K562 (cell line): ENCODE data around the gene LRRC37A3. TPM values are rescaled to one million over a fixed set of nuclear protein-coding genes. Genes with fewer than 3 reads are reported as not detected.

Experiments
- CBFA2T2 ChIP-seq: fragments of 450-650 bp; conservative IDR thresholded peaks from 2 replicates; pipeline ENCODE4 v1.6.1; 2017; ENCODE audit warnings: mild to moderate bottlenecking
- CHD2 ChIP-seq: IDR thresholded peaks from 2 replicates; pipeline ENCODE4 v1.6.1; 2011; ENCODE audit warnings: low read depth, low read length
- CHD4 ChIP-seq: fragments of 200-600 bp; sonication (generic); IDR thresholded peaks from 3 replicates; pipeline ENCODE4 v1.6.1; 2012; ENCODE audit warnings: low read depth, mild to moderate bottlenecking, mixed read lengths, low read length, inconsistent platforms; ENCODE audit not compliant: insufficient read depth, insufficient replicate concordance, poor library complexity, severe bottlenecking
- ETV5 ChIP-seq: sonication (generic); formaldehyde crosslinking; IDR thresholded peaks from 2 replicates; pipeline ENCODE4 v1.4.0; 2020; ENCODE audit warnings: low read depth, mild to moderate bottlenecking, missing genetic modification reagents
- GTF2B ChIP-seq: IDR thresholded peaks from 2 replicates; pipeline ENCODE4 v1.6.1; 2011; ENCODE audit not compliant: insufficient read length; ENCODE audit errors: extremely low read depth
- JUNB ChIP-seq: fragments of 450-650 bp; formaldehyde crosslinking; conservative IDR thresholded peaks from 2 replicates; pipeline ENCODE4 v1.4.0; 2020; ENCODE audit warnings: mild to moderate bottlenecking
- MCM3 ChIP-seq: fragments of 450-650 bp; IDR thresholded peaks from 2 replicates; pipeline ENCODE4 v1.6.1; 2016
- MECOM ChIP-seq: fragments of 250-450 bp; sonication (Bioruptor Pico); IDR thresholded peaks from 2 replicates; pipeline ENCODE4 v1.8.0; 2022; ENCODE audit warnings: inconsistent platforms
- MTA3 ChIP-seq: fragments of 450-650 bp; formaldehyde crosslinking; IDR thresholded peaks from 2 replicates; pipeline ENCODE4 v1.6.1; 2017; ENCODE audit warnings: mild to moderate bottlenecking, borderline replicate concordance
- NFRKB ChIP-seq: fragments of 450-650 bp; IDR thresholded peaks from 2 replicates; pipeline ENCODE4 v1.6.1; 2016; ENCODE audit warnings: low read depth
- NR4A1 ChIP-seq, 2 experiments: fragments of 250-450 bp in 1 of 2; fragments of 450-650 bp in 1 of 2; sonication (Bioruptor Pico) in 1 of 2; IDR thresholded peaks; 2 replicates each; pipeline versions ENCODE4 v1.4.0 to v1.6.1; 2016 to 2020; ENCODE audit warnings: mild to moderate bottlenecking in 2 of 2, missing compliant biosample characterization in 1 of 2, missing genetic modification characterization in 1 of 2, moderate library complexity in 1 of 2
- SIN3A ChIP-seq, 2 experiments: fragments of 150-350 bp in 1 of 2; IDR thresholded peaks; 2 replicates each; pipeline ENCODE4 v1.6.1; 2011 to 2016; ENCODE audit warnings: borderline replicate concordance in 2 of 2, low read depth in 2 of 2, low read length in 2 of 2, mild to moderate bottlenecking in 2 of 2, moderate library complexity in 2 of 2; ENCODE audit not compliant: control insufficient read depth in 1 of 2
- SPI1 ChIP-seq: IDR thresholded peaks from 2 replicates; pipeline ENCODE4 v1.6.1; 2011; ENCODE audit warnings: low read depth, low read length, control low read depth, borderline replicate concordance
- SRSF7 ChIP-seq: fragments of 200-400 bp; formaldehyde crosslinking; optimal IDR thresholded peaks from 2 replicates; pipeline ENCODE3; 2017; ENCODE audit warnings: mild to moderate bottlenecking, low read depth, low read length
- TARDBP ChIP-seq: fragments of 450-650 bp; IDR thresholded peaks from 2 replicates; pipeline ENCODE4 v1.6.1; 2016
- TBP ChIP-seq: optimal IDR thresholded peaks from 2 replicates; pipeline ENCODE3; 2011; ENCODE audit warnings: low read depth, low read length, improper control_type of control experiment
- TRIM24 ChIP-seq, 2 experiments: fragments of 450-650 bp; IDR thresholded peaks; 2 replicates each; pipeline ENCODE4 v1.6.1; 2016
- TRIM28 ChIP-seq: fragments of 450-650 bp; IDR thresholded peaks from 2 replicates; pipeline ENCODE4 v1.6.1; 2017
- ZC3H8 ChIP-seq: fragments of 450-650 bp; IDR thresholded peaks from 2 replicates; pipeline ENCODE4 v1.6.1; 2017
- ZNF197 ChIP-seq: fragments of 200-800 bp; sonication (Bioruptor generic); IDR thresholded peaks from 2 replicates; pipeline ENCODE4 v1.6.1; 2016; ENCODE audit warnings: low read depth, missing genetic modification characterization, missing compliant biosample characterization
- ZNF232 ChIP-seq: sonication (generic); formaldehyde crosslinking; IDR thresholded peaks from 2 replicates; pipeline ENCODE4 v1.8.0; 2022; ENCODE audit warnings: mild to moderate bottlenecking, missing genetic modification reagents
- ZNF354B ChIP-seq: fragments of 250-450 bp; sonication (Bioruptor Pico); IDR thresholded peaks from 2 replicates; pipeline ENCODE4 v1.4.0; 2020
- polyA plus RNA-seq, 8 experiments: library from polyadenylated mRNA; depleted of rRNA in 4 of 8; stranded (reverse) in 5 of 8; unstranded in 3 of 8; fragments of >200 nt; fragmentation: Nextera tagmentation in 2 of 8; fragmentation: Illumina TruSeq in 1 of 8; extraction: Ambion mirVana in 2 of 8; extraction: Trizol in 1 of 8; gene quantifications; 2 replicates each; pipeline versions ENCODE4 v1.2.1 to v1.2.3, GENCODE V29; 2011 to 2014; ENCODE audit warnings: inconsistent platforms in 1 of 8, missing spikeins in 1 of 8
- total RNA-seq, 7 experiments: library from RNA; depleted of rRNA in 6 of 7; stranded (reverse); fragments of >200 nt in 6 of 7; fragmentation: Illumina TruSeq in 2 of 7; extraction: Trizol in 2 of 7; gene quantifications; 2 replicates each; pipeline versions ENCODE4 v1.2.1 to v1.2.3, GENCODE V29; 2011 to 2021; ENCODE audit warnings: low replicate concordance in 1 of 7
- TF ChIP-seq, protein P1 (sequence below): fragments of 450-650 bp; IDR thresholded peaks from 2 replicates; pipeline ENCODE4 v1.6.1; 2017; ENCODE audit warnings: antibody characterized with exemption, mild to moderate bottlenecking
- TF ChIP-seq, protein P2 (sequence below): fragments of 200-800 bp; sonication (Bioruptor generic); IDR thresholded peaks from 2 replicates; pipeline ENCODE4 v1.6.1; 2017; ENCODE audit warnings: missing genetic modification characterization, missing compliant biosample characterization

Gene LRRC37A3
- total and polyA plus RNA-seq, 9 of the 15 experiments (the other 6 are each of a cell fraction or from before 2014, with no cell fraction given) = 0.14 to 5.9 (median 2.2) TPM

GRCh38 chr17:64920419-64921172 is 1.3 kb upstream of the LRRC37A3 start (continued):
- TF ChIP-seq, protein P1, sequence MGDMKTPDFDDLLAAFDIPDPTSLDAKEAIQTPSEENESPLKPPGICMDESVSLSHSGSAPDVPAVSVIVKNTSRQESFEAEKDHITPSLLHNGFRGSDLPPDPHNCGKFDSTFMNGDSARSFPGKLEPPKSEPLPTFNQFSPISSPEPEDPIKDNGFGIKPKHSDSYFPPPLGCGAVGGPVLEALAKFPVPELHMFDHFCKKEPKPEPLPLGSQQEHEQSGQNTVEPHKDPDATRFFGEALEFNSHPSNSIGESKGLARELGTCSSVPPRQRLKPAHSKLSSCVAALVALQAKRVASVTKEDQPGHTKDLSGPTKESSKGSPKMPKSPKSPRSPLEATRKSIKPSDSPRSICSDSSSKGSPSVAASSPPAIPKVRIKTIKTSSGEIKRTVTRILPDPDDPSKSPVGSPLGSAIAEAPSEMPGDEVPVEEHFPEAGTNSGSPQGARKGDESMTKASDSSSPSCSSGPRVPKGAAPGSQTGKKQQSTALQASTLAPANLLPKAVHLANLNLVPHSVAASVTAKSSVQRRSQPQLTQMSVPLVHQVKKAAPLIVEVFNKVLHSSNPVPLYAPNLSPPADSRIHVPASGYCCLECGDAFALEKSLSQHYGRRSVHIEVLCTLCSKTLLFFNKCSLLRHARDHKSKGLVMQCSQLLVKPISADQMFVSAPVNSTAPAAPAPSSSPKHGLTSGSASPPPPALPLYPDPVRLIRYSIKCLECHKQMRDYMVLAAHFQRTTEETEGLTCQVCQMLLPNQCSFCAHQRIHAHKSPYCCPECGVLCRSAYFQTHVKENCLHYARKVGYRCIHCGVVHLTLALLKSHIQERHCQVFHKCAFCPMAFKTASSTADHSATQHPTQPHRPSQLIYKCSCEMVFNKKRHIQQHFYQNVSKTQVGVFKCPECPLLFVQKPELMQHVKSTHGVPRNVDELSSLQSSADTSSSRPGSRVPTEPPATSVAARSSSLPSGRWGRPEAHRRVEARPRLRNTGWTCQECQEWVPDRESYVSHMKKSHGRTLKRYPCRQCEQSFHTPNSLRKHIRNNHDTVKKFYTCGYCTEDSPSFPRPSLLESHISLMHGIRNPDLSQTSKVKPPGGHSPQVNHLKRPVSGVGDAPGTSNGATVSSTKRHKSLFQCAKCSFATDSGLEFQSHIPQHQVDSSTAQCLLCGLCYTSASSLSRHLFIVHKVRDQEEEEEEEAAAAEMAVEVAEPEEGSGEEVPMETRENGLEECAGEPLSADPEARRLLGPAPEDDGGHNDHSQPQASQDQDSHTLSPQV = peak; percentile 61
- 0 out of 2 replicates have a peak, but pooled peaks have one; percentile 29 for TF ChIP-seq MECOM (CRISPR knock-in tag)
- TF ChIP-seq ZNF232 (CRISPR knock-in tag) = no peak
- no peak for TF ChIP-seq CHD4
- TF ChIP-seq JUNB (CRISPR knock-in tag) = no peak
- no peak for TF ChIP-seq TRIM28
- TF ChIP-seq MTA3 = no peak
- no peak for TF ChIP-seq ZNF197 (CRISPR knock-in tag)
- no peak for TF ChIP-seq NR4A1 (CRISPR knock-in tag; IDR thresholded peaks at IDR 0.05)
- no peak for TF ChIP-seq NR4A1 (tag; IDR thresholded peaks at IDR 0.05)
- TF ChIP-seq, protein P2, sequence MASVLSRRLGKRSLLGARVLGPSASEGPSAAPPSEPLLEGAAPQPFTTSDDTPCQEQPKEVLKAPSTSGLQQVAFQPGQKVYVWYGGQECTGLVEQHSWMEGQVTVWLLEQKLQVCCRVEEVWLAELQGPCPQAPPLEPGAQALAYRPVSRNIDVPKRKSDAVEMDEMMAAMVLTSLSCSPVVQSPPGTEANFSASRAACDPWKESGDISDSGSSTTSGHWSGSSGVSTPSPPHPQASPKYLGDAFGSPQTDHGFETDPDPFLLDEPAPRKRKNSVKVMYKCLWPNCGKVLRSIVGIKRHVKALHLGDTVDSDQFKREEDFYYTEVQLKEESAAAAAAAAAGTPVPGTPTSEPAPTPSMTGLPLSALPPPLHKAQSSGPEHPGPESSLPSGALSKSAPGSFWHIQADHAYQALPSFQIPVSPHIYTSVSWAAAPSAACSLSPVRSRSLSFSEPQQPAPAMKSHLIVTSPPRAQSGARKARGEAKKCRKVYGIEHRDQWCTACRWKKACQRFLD (CRISPR knock-in tag) = peak; percentile 38; the same call in 1 of the 2 replicates
- no peak for TF ChIP-seq SPI1
- TF ChIP-seq MCM3 = no peak
- TF ChIP-seq TBP = no peak
- TF ChIP-seq CBFA2T2 = 0 out of 2 replicates have a peak, but pooled peaks have one; percentile 2
- peak; percentile 7; the same call in 1 of the 2 replicates for TF ChIP-seq ETV5
- TF ChIP-seq GTF2B = no peak
- no peak for TF ChIP-seq ZNF354B (CRISPR knock-in tag)
- no peak for TF ChIP-seq CHD2
- TF ChIP-seq TARDBP = no peak
- TF ChIP-seq SRSF7 = no peak
- TF ChIP-seq NFRKB = no peak
- TF ChIP-seq ZC3H8 = no peak
- no peak for TF ChIP-seq SIN3A (IDR thresholded peaks at IDR 0.05; ENCODE audit: borderline replicate concordance in 2 of 2, control insufficient read depth in 1 of 2, low read depth in 2 of 2, low read length in 2 of 2)
- no peak for TF ChIP-seq TRIM24 (IDR thresholded peaks at IDR 0.05)
